IPS-NIHi7 (cell line): ENCODE results near the gene TUBB3.
A peak's percentile ranks its signal among the peaks of the same experiment; 100 is the strongest.
"Not testable (repeated sequence)": the region's sequence is repeated elsewhere in the genome, so short reads cannot be mapped to it uniquely, and the experiment has no call there.

Source experiments
- DNase-seq: peaks from one replicate; pipeline ENCODE4 v3.0.0; 2012; ENCODE audit warnings: mixed read lengths; ENCODE audit errors: extremely low spot score

The TUBB3 gene

DNA sequence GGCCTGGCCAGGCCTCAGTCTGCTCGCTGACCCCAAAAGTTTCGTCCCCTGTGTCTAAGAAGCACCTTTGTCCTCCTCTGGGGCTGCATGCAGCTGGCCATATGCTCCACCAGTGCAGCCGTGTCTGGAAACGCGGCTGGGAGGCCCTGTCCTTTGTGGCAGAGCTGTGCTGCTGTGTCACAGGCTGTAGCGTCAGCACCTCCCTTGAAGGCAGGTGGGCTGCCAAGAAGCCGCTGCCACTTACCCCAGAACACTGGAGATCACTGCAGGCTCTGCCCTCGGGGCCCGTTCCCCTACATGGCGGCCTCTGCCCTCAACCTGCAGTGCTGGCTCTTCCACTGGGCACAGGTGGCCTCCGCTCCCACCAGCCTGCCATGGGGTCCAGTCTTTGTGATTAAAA lies 20.2 kb upstream of the TUBB3 start:
- DNase-seq = no peak

DNA sequence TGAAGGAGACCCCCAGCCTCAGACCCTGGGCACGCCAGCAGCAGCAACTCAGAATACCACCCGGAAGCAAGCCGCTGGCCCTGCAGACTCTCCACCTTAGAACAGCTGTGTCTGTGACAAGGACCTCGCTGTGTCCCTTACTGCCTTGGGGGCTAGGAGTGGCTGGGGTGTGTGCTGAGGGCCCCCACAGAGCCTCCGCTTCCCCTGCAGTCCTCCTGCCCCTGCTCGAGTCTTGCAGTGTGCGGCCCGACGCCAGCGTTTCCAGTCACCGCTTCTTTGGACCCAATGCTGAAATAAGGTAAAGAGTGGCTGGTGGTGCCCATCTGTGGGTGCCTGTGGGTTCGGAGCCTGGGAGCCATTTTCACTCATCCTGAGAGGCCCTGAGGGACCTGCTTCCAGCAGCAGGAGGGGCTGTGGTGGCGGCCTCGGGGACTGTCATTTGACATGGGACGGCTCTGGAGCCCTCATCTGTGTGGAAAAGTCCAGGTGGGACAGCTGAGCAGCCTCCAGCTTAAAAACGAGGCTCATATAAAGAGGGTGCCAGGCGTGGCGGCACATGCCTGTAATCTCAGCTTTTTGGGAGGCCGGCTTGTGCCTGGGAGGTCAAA lies 19.1 kb upstream of the TUBB3 start:
- DNase-seq = no peak

DNA sequence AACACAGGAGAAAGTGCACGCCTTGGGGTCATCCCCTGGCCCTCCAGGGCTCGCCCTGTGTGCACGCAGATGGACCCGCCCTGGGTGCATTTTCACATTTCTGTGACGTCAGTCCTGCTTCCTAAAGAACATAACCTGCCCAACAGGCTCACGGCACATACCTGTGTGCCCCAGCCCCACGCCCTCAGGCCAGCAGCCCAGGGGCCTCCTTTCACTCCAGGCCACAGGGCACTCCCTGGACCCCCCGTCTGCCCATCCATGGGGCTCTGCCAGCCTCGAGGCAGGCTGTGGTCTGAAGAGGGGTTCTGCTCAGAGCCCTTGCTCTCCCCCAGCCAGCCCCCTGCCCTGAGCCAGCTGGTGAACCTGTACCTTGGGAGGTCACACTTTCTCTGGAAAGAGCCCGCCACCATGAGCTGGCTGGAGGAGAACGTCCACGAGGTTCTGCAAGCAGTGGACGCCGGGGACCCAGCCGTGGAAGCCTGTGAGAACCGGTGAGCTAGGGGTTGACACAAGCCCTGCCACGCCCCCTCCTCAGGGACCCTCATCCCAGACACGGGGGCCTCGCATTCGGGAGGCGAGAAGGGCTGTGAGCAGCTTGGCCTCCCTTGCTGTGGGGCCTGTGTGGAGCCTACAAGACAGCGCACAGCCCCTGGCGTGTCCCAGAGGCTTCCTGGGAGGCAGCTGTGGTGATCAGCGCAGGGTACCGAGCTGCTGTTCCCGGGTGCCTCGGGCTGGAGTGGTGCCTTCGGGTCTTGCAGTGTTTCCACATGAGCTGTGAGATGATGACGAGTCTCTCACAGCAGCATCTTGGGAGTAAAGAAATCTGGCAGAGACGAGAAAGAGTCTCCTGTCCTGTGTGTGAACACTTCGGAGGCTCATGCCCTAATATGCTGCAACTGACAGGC lies 18.3 kb upstream of the TUBB3 start:
- no peak for DNase-seq

DNA sequence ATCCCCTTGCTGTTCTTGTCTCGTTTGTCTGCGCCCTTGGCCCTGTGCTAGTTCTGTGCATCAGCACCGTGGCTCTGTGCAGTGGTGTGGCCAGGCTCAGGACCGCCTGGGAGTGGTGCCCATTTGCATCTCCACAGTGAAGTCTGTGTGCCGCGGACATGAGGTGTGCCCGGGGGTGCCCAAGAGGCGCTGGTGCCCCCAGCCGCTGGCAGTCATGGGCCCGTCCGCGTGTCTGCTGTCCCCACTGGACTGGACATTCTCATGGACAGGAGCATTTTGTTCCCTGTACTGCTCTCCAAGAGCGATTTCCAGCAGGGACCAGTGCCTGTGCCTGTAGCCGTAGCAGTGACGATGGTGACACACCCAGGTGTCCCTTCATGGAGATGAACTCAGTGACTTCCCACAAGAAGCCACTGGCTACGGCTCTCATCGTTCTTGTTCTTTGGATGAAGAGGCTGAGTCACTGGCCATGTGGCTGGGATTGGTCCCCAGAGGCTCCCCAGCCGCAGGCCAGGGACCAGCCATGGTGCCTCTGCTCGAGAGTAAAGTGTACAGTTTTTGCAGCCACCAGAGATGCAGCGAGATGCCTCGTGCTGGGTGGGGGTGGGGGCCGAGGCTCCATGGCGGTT lies 17.5 kb upstream of the TUBB3 start:
- no peak for DNase-seq

DNA sequence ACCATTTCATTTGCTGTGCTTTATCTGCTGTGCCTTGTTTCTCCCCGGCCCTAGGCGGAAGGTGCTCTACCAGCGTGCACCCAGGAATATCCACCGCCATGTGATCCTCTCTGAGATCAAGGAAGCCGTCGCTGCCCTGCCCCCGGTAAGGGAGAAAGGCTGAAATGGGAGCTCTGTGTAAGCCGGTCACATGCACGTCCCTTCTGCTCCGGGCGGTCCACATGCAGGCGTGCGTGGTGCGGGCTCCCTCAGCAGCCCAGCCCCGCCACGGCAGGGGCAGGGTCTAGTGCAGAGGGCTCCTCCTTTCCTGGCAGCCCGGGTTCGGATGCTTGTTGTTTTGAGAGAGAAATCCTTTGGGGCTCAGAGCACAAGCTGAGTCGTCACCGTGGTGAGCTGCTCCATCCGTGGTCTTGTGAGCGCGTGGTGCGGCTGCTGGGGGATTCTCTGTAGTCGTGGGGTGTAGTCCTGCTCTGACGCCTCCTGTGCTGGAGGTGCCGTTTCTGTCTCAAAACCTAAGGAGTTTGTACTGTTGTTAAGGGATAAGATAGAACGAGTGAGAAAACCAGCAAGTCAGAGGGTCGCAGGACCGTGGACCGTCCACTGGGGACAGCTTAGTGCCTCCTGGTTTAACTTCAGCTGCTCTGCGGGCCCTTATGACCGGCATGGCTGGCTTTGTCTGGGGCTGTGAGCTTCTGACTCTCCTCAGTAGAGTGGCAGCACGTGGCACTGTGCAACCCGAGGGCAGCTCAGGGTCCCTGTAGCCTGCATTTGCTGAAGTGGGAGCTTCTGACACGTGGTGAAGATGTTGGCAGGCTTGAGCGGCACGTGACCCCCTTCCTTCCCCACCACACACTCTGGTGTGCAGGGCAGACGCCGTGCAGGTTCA lies 16.8 kb upstream of the TUBB3 start:
- no peak for DNase-seq

DNA sequence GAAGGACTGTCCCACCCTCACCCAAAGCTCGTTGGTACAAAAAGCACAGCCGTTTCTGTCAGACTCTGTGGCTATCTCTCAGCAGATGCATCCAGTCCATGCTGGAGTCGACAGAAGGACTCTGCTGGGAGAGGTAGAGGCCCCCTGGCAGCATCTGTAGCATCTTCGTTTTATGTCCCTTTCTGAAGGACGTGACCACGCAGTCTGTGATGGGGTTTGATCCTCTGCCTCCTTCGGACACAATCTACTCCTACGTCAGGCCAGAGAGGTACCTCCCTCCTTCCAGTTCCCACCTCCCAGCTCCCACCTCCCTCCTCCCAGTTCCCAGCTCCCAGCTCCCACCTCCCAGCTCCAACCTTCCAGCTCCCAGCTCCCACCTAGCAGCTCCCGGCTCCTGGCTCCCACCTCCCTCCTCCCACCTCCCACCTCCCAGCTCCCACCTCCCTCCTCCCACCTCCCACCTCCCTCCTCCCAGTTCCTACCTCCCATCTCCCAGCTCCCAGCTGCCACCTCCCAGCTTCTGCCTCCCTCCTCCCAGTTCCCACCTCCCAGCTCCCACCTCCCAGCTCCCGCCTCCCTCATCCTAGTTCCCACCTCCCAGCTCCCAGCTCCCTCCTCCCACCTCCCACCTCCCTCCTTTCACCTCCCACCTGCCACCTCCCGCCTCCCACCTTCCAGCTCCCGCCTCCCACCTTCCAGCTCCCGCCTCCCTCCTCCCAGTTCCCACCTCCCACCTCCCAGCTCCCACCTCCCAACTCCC lies 15.9 kb upstream of the TUBB3 start:
- no peak for DNase-seq

- no peak for DNase-seq
Measured at GRCh38 chr16:89908236-89908635, 14.9 kb upstream of the TUBB3 start.

- DNase-seq = peak; percentile 95
Measured at GRCh38 chr16:89909777-89910716, 13.1 kb upstream of the TUBB3 start.

GRCh38 chr16:89910717-89911354 lies 12.3 kb upstream of the TUBB3 start:
- DNase-seq = no peak

DNA sequence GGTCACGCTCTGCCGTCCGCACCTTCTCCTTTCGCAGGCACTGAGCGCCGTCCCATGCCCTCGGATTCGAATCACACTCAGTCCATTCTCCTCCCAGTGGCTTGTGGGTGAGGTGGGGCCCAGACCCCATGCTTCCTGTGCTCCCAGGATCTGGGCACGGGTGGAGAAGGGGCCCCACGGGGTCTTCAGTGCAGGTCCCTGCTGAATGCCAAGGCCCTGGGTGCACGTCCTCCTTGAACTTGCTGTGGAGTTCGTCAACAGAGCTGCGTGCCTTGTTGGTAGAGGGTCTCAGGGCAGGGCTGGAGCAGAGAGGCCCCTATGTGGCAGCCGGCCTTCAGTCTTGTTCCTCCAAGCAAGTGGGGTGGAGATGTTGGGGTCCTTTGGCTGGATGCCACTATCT lies 11.8 kb upstream of the TUBB3 start:
- no peak for DNase-seq

DNA sequence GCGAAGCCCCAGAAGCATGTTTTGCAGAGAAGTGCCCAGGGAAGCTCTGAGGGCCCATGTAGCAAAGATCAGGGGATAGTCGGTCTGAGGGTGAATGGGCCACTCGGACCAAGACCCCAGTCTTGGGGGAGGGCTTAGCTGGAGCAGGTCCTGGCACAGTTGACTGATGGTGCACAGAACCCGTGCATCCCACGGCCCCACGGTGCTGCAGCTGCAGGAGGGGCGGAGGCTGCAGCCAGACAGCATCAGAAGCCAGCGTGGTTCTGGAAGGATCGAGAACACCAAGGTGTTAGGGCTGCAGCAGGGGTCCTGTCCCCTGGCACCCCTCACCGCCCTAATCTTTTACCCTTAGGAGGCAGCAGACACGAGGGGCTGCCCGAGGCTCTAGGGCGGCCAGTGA lies 11.0 kb upstream of the TUBB3 start:
- no peak for DNase-seq

GRCh38 chr16:89912627-89913026 lies 10.5 kb upstream of the TUBB3 start:
- no peak for DNase-seq

GRCh38 chr16:89913408-89914387 lies 9.4 kb upstream of the TUBB3 start:
- DNase-seq = no peak

GRCh38 chr16:89914642-89915285 lies 8.4 kb upstream of the TUBB3 start:
- DNase-seq = not testable (repeated sequence)

DNA sequence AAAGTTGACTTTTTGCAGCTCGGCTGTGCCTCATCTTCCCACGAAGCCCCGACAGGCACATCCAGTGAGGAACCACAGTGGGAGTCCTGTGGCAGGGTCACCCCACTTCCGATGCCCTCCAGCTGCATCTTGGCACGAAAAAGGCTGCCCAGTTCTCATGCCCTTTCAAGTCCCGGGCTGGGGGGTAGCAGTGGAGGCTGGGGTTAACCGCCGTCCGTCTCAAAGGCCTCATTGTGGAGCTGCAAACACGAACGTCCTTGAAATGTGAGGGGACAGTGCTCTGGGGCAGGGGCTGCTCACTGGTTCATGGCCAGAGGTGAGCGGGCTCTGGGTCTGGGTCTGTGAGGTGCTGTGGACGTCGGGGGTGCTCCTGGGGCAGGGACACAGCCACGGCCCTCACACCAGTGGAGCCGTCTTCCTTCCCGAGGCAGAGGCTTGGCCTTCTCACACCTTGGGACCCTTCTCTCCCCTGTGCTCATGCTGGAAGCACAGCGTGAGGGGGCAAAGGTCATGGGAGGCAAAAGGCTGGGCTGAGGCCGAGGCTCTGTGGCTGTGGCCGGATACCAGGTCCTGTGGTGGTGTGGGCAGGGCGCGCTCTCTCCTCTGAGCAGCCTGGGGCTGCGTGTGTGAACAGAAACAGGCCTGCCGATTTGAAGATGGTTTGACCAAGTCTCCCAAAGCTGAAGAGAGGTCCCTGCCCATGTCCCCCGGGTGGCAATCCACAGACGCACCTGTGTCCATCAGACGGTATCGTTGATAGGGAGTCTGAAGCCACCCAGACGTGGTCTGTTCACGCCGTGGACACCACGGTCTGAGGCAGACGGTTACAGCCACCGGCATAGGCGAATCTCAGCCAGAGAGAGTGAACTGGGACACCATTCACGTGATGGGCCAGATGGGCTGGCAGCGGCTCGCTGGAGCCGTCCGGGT lies 7.6 kb upstream of the TUBB3 start:
- no peak for DNase-seq

DNA sequence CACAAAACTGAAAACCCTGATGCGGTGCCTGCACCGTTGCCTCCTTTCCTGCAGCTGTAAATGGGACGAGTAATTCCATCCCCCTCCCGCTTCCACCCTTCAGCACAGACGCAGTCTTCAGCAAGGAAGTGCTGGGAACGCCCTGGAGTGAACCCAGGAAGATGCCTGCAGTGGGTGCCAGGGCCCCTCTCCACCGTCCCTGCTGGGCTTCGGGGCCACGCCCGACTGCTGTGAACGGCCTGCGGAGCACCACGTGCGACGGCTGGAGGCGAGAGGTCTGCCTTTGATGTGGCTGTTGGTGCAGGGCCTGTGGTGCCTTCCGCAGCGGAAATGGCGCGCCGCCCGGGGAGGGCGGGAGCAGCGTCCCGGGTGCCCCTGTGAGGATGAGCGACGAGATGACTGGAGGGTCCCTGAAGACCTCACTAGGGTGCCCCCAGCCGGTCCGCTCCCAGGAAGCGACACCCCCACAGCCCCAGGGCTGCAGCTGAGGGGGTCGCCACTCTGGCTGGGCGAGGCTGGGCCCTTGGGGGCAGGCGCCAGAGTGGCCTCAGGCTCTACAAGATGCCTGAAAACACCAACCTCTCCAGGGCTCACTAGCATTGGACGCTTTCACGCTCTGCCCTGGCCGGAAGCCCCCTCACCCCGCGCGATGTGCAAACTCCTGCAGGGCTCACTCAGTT lies 5.2 kb upstream of the TUBB3 start:
- DNase-seq = peak; percentile 60
